Measurements from ENCODE around the gene CMTM3. TPM values are rescaled to one million over a fixed set of nuclear protein-coding genes. Genes with fewer than 3 reads are reported as not detected.
A peak's percentile ranks its signal among the peaks of the same experiment; 100 is the strongest.

The CMTM3 gene
- total RNA-seq, 1 experiment from 2014 or later: 25.5 TPM

GRCh38 chr16:66617010-66617434 is 12.5 kb downstream of the CMTM3 start:
- no peak overlapping the region for H3K27ac Mint-ChIP-seq (ENCODE audit: unreplicated experiment)
- intact Hi-C loops (cut with micrococcal nuclease; ENCODE audit: unreplicated experiment): no loop called here
- no peaks in the 10 kb centered on the region for H3K9me3 Mint-ChIP-seq (ENCODE audit: unreplicated experiment)
- CTCF ChIA-PET: interaction anchor here (0.5 to 2.0 kb wide), 2 partner anchors 8 to 121 kb away, joined by 8 to 14 read pairs; no protein-coding TSS in a partner anchor
- no TSS peak for BruUV-seq (replicated peaks)
- Histone ChIP-seq H3K4me1 (no peaks in the 10 kb centered on the region), H3K9me3 (no peaks in the 10 kb centered on the region), H3K36me3 (ENCODE audit: control insufficient read depth, insufficient read depth, low read length) (peaks cover 7% of the 10 kb centered on the region), H3K4me3 (ENCODE audit: low read depth, low read length) (no peak overlapping the region), H3K27me3 (replicated peaks; ENCODE audit: control insufficient read depth, insufficient read depth, low read length) (no peaks in the 10 kb centered on the region)
- peaks cover 69% of the 10 kb centered on the region for H3K36me3 Mint-ChIP-seq (ENCODE audit: insufficient read depth, unreplicated experiment)
- H3K4me3 Mint-ChIP-seq (ENCODE audit: unreplicated experiment): no peak overlapping the region
- H3K4me1 Mint-ChIP-seq (ENCODE audit: low read depth, unreplicated experiment): no peaks in the 10 kb centered on the region
- POLR2A ChIA-PET: no interaction called here
- no peaks in the 10 kb centered on the region for H3K27me3 Mint-ChIP-seq (ENCODE audit: insufficient read depth, unreplicated experiment)
- DNase-seq: no peak
- TF ChIP-seq, protein P1, sequence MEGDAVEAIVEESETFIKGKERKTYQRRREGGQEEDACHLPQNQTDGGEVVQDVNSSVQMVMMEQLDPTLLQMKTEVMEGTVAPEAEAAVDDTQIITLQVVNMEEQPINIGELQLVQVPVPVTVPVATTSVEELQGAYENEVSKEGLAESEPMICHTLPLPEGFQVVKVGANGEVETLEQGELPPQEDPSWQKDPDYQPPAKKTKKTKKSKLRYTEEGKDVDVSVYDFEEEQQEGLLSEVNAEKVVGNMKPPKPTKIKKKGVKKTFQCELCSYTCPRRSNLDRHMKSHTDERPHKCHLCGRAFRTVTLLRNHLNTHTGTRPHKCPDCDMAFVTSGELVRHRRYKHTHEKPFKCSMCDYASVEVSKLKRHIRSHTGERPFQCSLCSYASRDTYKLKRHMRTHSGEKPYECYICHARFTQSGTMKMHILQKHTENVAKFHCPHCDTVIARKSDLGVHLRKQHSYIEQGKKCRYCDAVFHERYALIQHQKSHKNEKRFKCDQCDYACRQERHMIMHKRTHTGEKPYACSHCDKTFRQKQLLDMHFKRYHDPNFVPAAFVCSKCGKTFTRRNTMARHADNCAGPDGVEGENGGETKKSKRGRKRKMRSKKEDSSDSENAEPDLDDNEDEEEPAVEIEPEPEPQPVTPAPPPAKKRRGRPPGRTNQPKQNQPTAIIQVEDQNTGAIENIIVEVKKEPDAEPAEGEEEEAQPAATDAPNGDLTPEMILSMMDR (IDR thresholded peaks at IDR 0.05; ENCODE audit: insufficient read depth in 1 of 2, low read depth in 1 of 2, low read length in 1 of 2, severe bottlenecking in 1 of 2, unreplicated experiment in 1 of 2): no peak

- H3K36me3 ChIP-seq (ENCODE audit: control insufficient read depth, insufficient read depth, low read length): peaks cover 7% of the 10 kb centered on the region
- no peak for DNase-seq
- no peak overlapping the region for H3K27ac Mint-ChIP-seq (ENCODE audit: unreplicated experiment)
- intact Hi-C loops (cut with micrococcal nuclease; ENCODE audit: unreplicated experiment): no loop called here
- no peak overlapping the region for H3K4me3 ChIP-seq (ENCODE audit: low read depth, low read length)
- no peaks in the 10 kb centered on the region for H3K4me1 Mint-ChIP-seq (ENCODE audit: low read depth, unreplicated experiment)
- BruUV-seq (replicated peaks): no TSS peak
- no peak overlapping the region for H3K4me3 Mint-ChIP-seq (ENCODE audit: unreplicated experiment)
- no peaks in the 10 kb centered on the region for H3K4me1 ChIP-seq
- H3K36me3 Mint-ChIP-seq (ENCODE audit: insufficient read depth, unreplicated experiment): peaks cover 69% of the 10 kb centered on the region
- TF ChIP-seq, protein P1 (IDR thresholded peaks at IDR 0.05; ENCODE audit: insufficient read depth in 1 of 2, low read depth in 1 of 2, low read length in 1 of 2, severe bottlenecking in 1 of 2, unreplicated experiment in 1 of 2): no peak
- H3K27me3 ChIP-seq (replicated peaks; ENCODE audit: control insufficient read depth, insufficient read depth, low read length): no peaks in the 10 kb centered on the region
- ChIA-PET CTCF (interaction anchor here (2.0 kb wide), 1 partner anchor 9 kb away, joined by 14 read pairs; no protein-coding TSS in a partner anchor), POLR2A (no interaction called here)
- H3K27me3 Mint-ChIP-seq (ENCODE audit: insufficient read depth, unreplicated experiment): no peaks in the 10 kb centered on the region
- no peaks in the 10 kb centered on the region for H3K9me3 Mint-ChIP-seq (ENCODE audit: unreplicated experiment)
- no peaks in the 10 kb centered on the region for H3K9me3 ChIP-seq
Measured at GRCh38 chr16:66617728-66618127, 13.2 kb downstream of the CMTM3 start.

- Mint-ChIP-seq H3K4me3 (ENCODE audit: unreplicated experiment) (no peak overlapping the region), H3K4me1 (ENCODE audit: low read depth, unreplicated experiment) (no peaks in the 10 kb centered on the region), H3K36me3 (ENCODE audit: insufficient read depth, unreplicated experiment) (peaks cover 68% of the 10 kb centered on the region), H3K9me3 (ENCODE audit: unreplicated experiment) (no peaks in the 10 kb centered on the region), H3K27ac (ENCODE audit: unreplicated experiment) (no peak overlapping the region), H3K27me3 (ENCODE audit: insufficient read depth, unreplicated experiment) (no peaks in the 10 kb centered on the region)
- Histone ChIP-seq H3K9me3 (no peaks in the 10 kb centered on the region), H3K36me3 (ENCODE audit: control insufficient read depth, insufficient read depth, low read length) (peaks cover 7% of the 10 kb centered on the region), H3K4me3 (ENCODE audit: low read depth, low read length) (no peak overlapping the region), H3K27me3 (replicated peaks; ENCODE audit: control insufficient read depth, insufficient read depth, low read length) (no peaks in the 10 kb centered on the region), H3K4me1 (no peaks in the 10 kb centered on the region)
- ChIA-PET CTCF (interaction anchor here (0.6 to 2.0 kb wide), 2 partner anchors 10 to 18 kb away, joined by 6 to 14 read pairs; no protein-coding TSS in a partner anchor), POLR2A (no interaction called here)
- BruUV-seq (replicated peaks): TSS peak; percentile 4
- TF ChIP-seq, protein P1 (IDR thresholded peaks at IDR 0.05; ENCODE audit: insufficient read depth in 1 of 2, low read depth in 1 of 2, low read length in 1 of 2, severe bottlenecking in 1 of 2, unreplicated experiment in 1 of 2): no peak
- intact Hi-C loops (cut with micrococcal nuclease; ENCODE audit: unreplicated experiment): no loop called here
- DNase-seq: no peak
Measured at GRCh38 chr16:66618588-66619375, 14.3 kb downstream of the CMTM3 start.

All from Caco-2 (cell line).